ENCODE data around the gene GPBAR1. TPM values are rescaled to one million over a fixed set of nuclear protein-coding genes. Genes with fewer than 3 reads are reported as not detected.

The GPBAR1 gene
- total and polyA plus RNA-seq, 4 donors: 0.42 to 2.7 (median 1.8) TPM

- TF ChIP-seq ATF3 (IDR thresholded peaks at IDR 0.05) (no peak), CTCF (IDR thresholded peaks at IDR 0.05; ENCODE audit: low read depth, low read length, missing input control) (no peak), EGR1 (IDR thresholded peaks at IDR 0.05; ENCODE audit: low read depth in 2 of 2) (no peak), JUND (IDR thresholded peaks at IDR 0.05) (no peak), NR2F2 (IDR thresholded peaks at IDR 0.05) (no peak), TAF1 (conservative IDR thresholded peaks at IDR 0.05) (no peak)
Observed at GRCh38 chr2:218236829-218237228, 24.0 kb upstream of the GPBAR1 start (continued).

GRCh38 chr2:218238887-218239286 is 21.9 kb upstream of the GPBAR1 start:
- 86% methylated on average over 1 of the region's 1 CpG for WGBS
- Histone ChIP-seq H3K27me3 (ENCODE audit: control insufficient read depth in 4 of 4, insufficient read depth in 4 of 4, low read length in 3 of 4) (no peaks in the 10 kb centered on the region), H3K9me3 (ENCODE audit: control insufficient read depth in 4 of 4, low read length in 3 of 4) (no peaks in the 10 kb centered on the region), H3K27ac (ENCODE audit: low read depth in 1 of 2, low read length in 2 of 2) (no peak overlapping the region), H3K36me3 (ENCODE audit: control insufficient read depth in 4 of 4, insufficient read depth in 3 of 4, low read depth in 1 of 4, low read length in 3 of 4) (peaks cover 2 to 52% (median 47%) of the 10 kb centered on the region in 4 donors), H3K4me1 (ENCODE audit: control insufficient read depth in 4 of 4, insufficient read depth in 4 of 4, low read length in 3 of 4) (no peaks in the 10 kb centered on the region), H3K9ac (ENCODE audit: low read depth in 1 of 2, low read length in 2 of 2) (no peak overlapping the region), H3K4me3 (ENCODE audit: low read depth in 1 of 3, low read length in 3 of 3) (no peak overlapping the region)
- DNase-seq (ENCODE audit: low spot score): no peak
- TF ChIP-seq FOXA1 (IDR thresholded peaks at IDR 0.05): no peak
- no peak for TF ChIP-seq GABPA (IDR thresholded peaks at IDR 0.05 in 1 of 2, conservative IDR thresholded peaks at IDR 0.05 in 1 of 2)
- TF ChIP-seq TAF1 (conservative IDR thresholded peaks at IDR 0.05): no peak
- TF ChIP-seq ZBTB33 (IDR thresholded peaks at IDR 0.05): no peak
- TF ChIP-seq RXRA (IDR thresholded peaks at IDR 0.05): no peak
- TF ChIP-seq RAD21 (IDR thresholded peaks at IDR 0.05): no peak
- TF ChIP-seq FOXA2 (IDR thresholded peaks at IDR 0.05): no peak
- TF ChIP-seq HNF4A (conservative IDR thresholded peaks at IDR 0.05): no peak
- TF ChIP-seq SP1 (IDR thresholded peaks at IDR 0.05): no peak

GRCh38 chr2:218244204-218244603 is 16.6 kb upstream of the GPBAR1 start:
- Histone ChIP-seq H3K4me3 (ENCODE audit: low read depth in 1 of 3, low read length in 3 of 3) (no peak overlapping the region), H3K9ac (ENCODE audit: low read depth in 1 of 2, low read length in 2 of 2) (no peak overlapping the region), H3K36me3 (ENCODE audit: control insufficient read depth in 4 of 4, insufficient read depth in 3 of 4, low read depth in 1 of 4, low read length in 3 of 4) (peaks cover 5 to 66% (median 55%) of the 10 kb centered on the region in 4 donors), H3K27ac (ENCODE audit: low read depth in 1 of 2, low read length in 2 of 2) (no peak overlapping the region), H3K4me1 (ENCODE audit: control insufficient read depth in 4 of 4, insufficient read depth in 4 of 4, low read length in 3 of 4) (no peaks in the 10 kb centered on the region), H3K9me3 (ENCODE audit: control insufficient read depth in 4 of 4, low read length in 3 of 4) (no peaks in the 10 kb centered on the region), H3K27me3 (ENCODE audit: control insufficient read depth in 4 of 4, insufficient read depth in 4 of 4, low read length in 3 of 4) (no peaks in the 10 kb centered on the region)
- TF ChIP-seq CTCF (IDR thresholded peaks at IDR 0.05; ENCODE audit: low read depth, low read length, missing input control) (no peak), NR2F2 (IDR thresholded peaks at IDR 0.05) (no peak), MAX (IDR thresholded peaks at IDR 0.05) (no peak), EGR1 (IDR thresholded peaks at IDR 0.05; ENCODE audit: low read depth in 2 of 2) (no peak), HNF4A (conservative IDR thresholded peaks at IDR 0.05) (no peak), RAD21 (IDR thresholded peaks at IDR 0.05) (no peak), FOXA2 (IDR thresholded peaks at IDR 0.05) (no peak), RXRA (IDR thresholded peaks at IDR 0.05) (no peak)
- 83% methylated on average over 1 of the region's 1 CpG for WGBS
- no peak for DNase-seq (ENCODE audit: low spot score)

Data from liver (tissue), 9 donors.